LNCAP (cell line): Measurements from ENCODE around the gene UGDH.

Experiments
- TF ChIP-seq, protein P1 (sequence below): fragments of 450-650 bp; IDR thresholded peaks from 2 replicates; pipeline ENCODE4 v1.5.1; 2017; ENCODE audit warnings: mild to moderate bottlenecking

Gene UGDH

DNA sequence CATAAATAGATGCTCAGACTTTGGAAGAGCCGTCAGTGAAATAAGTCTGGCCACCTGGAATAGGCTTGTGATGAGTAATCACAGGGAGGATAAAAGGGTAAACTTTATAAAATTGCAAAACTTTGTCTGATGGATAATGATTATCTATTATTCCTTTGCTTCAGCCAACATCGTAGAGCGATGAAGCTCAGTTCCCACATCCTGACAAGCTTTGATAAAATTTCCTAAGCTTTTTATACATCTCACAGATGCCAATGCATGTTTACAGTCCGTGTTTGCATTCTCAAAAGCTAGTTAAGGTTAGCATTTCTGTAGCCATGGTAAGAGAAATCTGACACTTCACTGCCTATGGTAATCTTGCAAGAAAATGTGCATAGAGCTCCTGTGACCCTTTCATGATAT, 15.4 kb upstream of the UGDH start:
- TF ChIP-seq, protein P1, sequence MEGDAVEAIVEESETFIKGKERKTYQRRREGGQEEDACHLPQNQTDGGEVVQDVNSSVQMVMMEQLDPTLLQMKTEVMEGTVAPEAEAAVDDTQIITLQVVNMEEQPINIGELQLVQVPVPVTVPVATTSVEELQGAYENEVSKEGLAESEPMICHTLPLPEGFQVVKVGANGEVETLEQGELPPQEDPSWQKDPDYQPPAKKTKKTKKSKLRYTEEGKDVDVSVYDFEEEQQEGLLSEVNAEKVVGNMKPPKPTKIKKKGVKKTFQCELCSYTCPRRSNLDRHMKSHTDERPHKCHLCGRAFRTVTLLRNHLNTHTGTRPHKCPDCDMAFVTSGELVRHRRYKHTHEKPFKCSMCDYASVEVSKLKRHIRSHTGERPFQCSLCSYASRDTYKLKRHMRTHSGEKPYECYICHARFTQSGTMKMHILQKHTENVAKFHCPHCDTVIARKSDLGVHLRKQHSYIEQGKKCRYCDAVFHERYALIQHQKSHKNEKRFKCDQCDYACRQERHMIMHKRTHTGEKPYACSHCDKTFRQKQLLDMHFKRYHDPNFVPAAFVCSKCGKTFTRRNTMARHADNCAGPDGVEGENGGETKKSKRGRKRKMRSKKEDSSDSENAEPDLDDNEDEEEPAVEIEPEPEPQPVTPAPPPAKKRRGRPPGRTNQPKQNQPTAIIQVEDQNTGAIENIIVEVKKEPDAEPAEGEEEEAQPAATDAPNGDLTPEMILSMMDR = no peak

DNA sequence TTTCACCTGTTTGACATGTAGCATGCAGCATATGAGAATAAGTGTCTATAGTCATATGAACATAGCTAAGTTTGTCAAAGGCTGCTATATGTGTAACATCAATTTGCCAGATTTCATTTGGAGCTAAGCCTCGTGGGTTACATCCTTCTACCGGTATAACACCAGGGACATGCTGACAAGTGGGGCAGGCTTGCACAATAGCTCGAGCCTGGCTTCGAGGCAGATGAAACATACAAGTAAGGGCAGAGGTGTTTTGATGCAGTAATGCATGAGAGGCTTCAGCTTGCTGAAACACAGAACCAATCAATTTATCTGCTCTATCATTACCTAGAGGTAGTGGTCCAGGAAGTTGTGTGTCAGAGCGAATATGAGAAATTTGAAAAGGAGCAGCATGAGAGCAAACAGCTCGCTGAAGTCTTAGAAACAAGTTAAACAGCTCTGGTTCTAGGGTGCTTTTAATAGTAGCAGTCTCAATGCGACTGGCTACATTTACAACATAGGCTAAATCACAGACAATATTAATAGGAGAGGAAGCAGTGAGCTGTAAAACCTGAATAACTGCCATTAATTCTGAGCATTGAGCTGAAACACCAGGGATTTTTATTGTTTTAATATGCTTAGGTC, 14.9 kb upstream of the UGDH start:
- TF ChIP-seq, protein P1 = no peak

DNA sequence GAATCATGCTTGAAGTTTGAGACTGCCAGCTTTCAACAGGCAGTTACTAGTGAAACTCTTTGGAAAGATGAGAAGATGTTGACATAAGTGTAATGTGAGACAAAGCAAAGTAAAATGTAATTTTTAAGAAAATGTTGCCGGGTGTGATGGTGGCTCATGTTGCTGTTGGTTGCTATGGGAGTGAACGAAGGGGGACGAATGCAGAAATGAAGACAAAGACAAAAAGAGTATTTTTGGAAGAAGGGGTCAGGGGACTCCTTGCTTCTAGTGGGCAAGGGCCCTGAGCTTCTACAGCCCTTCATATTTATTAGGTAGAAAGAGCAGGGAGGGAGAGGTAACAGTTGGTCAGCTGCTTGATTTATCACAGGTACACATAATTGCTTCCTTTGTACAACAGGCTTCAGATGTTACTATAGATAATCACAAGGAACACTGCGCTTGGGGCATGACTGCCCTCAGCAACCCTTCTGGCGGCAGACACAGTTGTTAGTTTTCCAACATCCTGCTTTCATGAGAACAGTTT, 11.9 kb upstream of the UGDH start:
- TF ChIP-seq, protein P1 = no peak

DNA sequence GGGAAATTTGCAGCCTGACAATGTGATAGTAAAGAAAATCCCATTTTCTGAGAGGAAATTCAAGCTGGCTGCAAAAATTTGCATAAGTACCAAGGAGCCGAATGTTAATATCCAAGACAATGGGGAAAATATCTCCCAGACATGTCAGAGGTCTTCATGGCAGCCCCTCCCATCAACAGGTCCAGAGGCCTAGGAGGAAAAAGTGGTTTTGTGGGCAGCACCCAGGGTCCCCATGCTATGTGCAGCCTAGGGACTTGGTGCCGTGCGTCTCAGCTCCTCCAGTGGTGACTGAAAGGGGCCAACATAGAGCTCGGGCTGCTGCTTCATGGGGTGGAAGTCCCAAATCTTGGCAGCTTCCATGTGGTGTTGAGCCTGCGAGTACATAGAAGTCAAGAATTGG, 6.3 kb upstream of the UGDH start:
- TF ChIP-seq, protein P1 = no peak

DNA sequence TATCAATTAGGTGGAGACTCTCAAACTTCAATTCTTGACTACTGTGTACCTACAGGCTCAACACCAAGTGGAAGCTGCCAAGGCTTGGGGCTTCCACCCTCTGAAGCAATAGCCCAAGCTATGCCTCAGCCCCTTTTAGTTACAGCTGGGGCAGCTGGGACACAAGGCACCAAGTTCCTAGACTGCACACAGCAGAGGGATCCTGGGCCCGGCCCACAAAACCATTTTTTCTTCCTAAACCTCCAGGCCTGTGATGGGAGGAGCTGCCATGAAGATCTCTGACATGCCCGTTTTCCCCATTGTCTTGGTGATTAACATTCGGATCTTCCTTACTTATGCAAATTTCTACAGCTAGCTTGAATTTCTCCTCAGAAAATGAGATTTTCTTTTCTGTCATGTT, 3.4 kb upstream of the UGDH start:
- TF ChIP-seq, protein P1 = no peak

DNA sequence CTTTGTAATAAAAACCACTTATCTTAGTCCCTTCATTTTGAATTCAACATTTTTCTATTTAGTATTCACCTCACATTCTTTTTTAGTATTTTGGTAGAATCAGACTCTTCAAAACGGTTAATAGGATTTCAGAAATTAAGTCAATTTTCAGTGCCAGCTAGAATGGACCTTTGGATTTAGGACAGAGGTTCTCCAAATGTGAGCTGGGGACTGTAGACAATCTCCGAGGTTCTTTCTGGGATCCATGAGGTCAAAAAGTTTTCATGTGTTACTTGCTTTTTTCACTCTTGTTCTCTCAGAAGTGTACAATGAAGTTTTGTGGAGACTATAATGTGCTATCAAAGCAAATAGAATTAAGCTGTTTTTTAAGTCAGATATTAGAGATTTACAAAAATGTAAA, 2.3 kb upstream of the UGDH start:
- TF ChIP-seq, protein P1 = no peak

DNA sequence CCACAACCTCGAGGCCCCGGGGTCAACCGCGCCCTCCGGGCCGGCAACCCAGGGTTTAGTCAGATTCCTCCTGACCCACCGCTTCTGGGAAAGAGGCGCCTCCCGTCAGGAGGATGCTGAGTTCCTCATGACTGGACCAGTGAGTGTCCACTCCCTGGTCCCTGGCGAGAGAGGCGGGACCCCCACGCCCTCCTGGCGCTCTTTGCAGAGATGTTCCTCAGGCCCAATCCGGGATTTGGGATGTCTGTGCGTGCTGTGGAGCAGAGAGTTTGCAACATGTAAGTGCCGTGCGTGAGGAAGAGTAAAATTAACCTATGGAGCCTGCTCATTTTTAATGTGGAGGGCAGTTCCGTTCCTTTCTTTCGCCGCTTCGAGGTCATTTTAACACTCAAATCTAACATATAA, 824 bp upstream of the UGDH start:
- TF ChIP-seq, protein P1 = no peak
